H1 (cell line): Measurements from ENCODE around the gene ALDH3A1. TPM values are rescaled to one million over a fixed set of nuclear protein-coding genes. Genes with fewer than 3 reads are reported as not detected.

Experiments used
- CTCF ChIA-PET: fragments of 300-600 bp; sonication (Branson Sonifier 250); formaldehyde crosslinking; loops from one replicate; lab custom pipeline; 2021; ENCODE audit not compliant: partially characterized antibody; lab: Charles Lee
- POLR2A ChIA-PET: fragments of 300-600 bp; sonication (Branson Sonifier 250); formaldehyde crosslinking; loops from one replicate; lab custom pipeline; 2021; ENCODE audit warnings: inconsistent platforms; ENCODE audit not compliant: partially characterized antibody; lab: Charles Lee
- DNase-seq, 2 experiments: peaks; one replicate each; pipeline versions ENCODE4 v3.0.0 to v3.0.0-alpha.2; 2010 to 2022; ENCODE audit warnings: low spot score in 2 of 2, low read depth in 1 of 2, mixed read lengths in 1 of 2
- FAIRE-seq: peaks from 2 replicates; lab custom pipeline; 2011; peaks lifted over from hg19 to GRCh38; lab: Jason Lieb, UNC
- H2AFZ ChIP-seq: 2 replicates; pipeline ENCODE4 v1.8.1; 2012; ENCODE audit warnings: low read length, inconsistent platforms
- H2AK5ac ChIP-seq: 2 replicates; pipeline ENCODE4 v1.6.1; 2013; ENCODE audit warnings: low read depth, low read length
- H2BK120ac ChIP-seq: replicated peaks from 2 replicates; pipeline ENCODE3; 2013; ENCODE audit warnings: low read depth, low read length, inconsistent platforms
- H2BK12ac ChIP-seq: 2 replicates; pipeline ENCODE4 v1.6.1; 2013; ENCODE audit warnings: low read depth, low read length
- H2BK15ac ChIP-seq: 2 replicates; pipeline ENCODE4 v1.6.1; 2013; ENCODE audit warnings: low read length
- H2BK20ac ChIP-seq: 2 replicates; pipeline ENCODE4 v1.6.1; 2013; ENCODE audit warnings: low read length
- H2BK5ac ChIP-seq: 2 replicates; pipeline ENCODE4 v1.6.1; 2013; ENCODE audit warnings: low read depth, low read length
- H3K14ac ChIP-seq: 2 replicates; pipeline ENCODE4 v1.6.1; 2013; ENCODE audit warnings: inconsistent platforms; ENCODE audit not compliant: insufficient read length
- H3K18ac ChIP-seq: 2 replicates; pipeline ENCODE4 v1.6.1; 2013; ENCODE audit warnings: low read length; ENCODE audit errors: extremely low read depth
- H3K23ac ChIP-seq: 2 replicates; pipeline ENCODE4 v1.6.1; 2013; ENCODE audit warnings: inconsistent platforms; ENCODE audit not compliant: insufficient read length
- H3K23me2 ChIP-seq: 2 replicates; pipeline ENCODE4 v1.6.1; 2013; ENCODE audit warnings: low read depth, low read length
- H3K27ac ChIP-seq: 2 replicates; pipeline ENCODE4 v1.6.1; 2011; ENCODE audit warnings: low read depth, low read length, inconsistent platforms
- H3K27me3 ChIP-seq, 4 experiments: replicated peaks in 1 of 4; 1 replicate in 1 of 4; 2 replicates in 3 of 4; pipeline versions ENCODE4 v1.6.1 to v1.8.1; 2011 to 2013; ENCODE audit warnings: low read length in 3 of 4, mild to moderate bottlenecking in 3 of 4, inconsistent platforms in 2 of 4, mixed read lengths in 2 of 4, moderate library complexity in 1 of 4; ENCODE audit not compliant: control insufficient read depth in 3 of 4, insufficient read depth in 3 of 4; ENCODE audit errors: extremely low read depth in 1 of 4
- H3K36me3 ChIP-seq, 4 experiments: 2 replicates each; pipeline versions ENCODE4 v1.6.1 to v1.8.1; 2011 to 2013; ENCODE audit warnings: mild to moderate bottlenecking in 4 of 4, low read length in 3 of 4, moderate library complexity in 2 of 4, control low read depth in 1 of 4, inconsistent platforms in 1 of 4; ENCODE audit not compliant: insufficient read depth in 4 of 4, control insufficient read depth in 2 of 4
- H3K4ac ChIP-seq: replicated peaks from 2 replicates; pipeline ENCODE3; 2013; ENCODE audit warnings: low read length, low read depth, mixed read lengths, inconsistent platforms; ENCODE audit not compliant: insufficient read length
- H3K4me1 ChIP-seq, 4 experiments: replicated peaks in 1 of 4; 1 replicate in 1 of 4; 2 replicates in 3 of 4; pipeline versions ENCODE4 v1.6.1 to v1.8.1; 2011 to 2013; ENCODE audit warnings: low read length in 3 of 4, inconsistent platforms in 2 of 4, mixed read lengths in 1 of 4; ENCODE audit not compliant: insufficient read depth in 4 of 4, control insufficient read depth in 3 of 4
- H3K4me2 ChIP-seq, 2 experiments: 2 replicates each; pipeline versions ENCODE4 v1.6.1 to v1.8.1; 2011 to 2013; ENCODE audit warnings: low read depth in 2 of 2, low read length in 2 of 2, control low read depth in 1 of 2, inconsistent platforms in 1 of 2, mild to moderate bottlenecking in 1 of 2; ENCODE audit not compliant: insufficient read depth in 1 of 2
- H3K4me3 ChIP-seq, 4 experiments: fragments of 200-600, 300-600 bp in 1 of 4; sonication (generic), shearing (Covaris generic), sonication (Bioruptor Twin) in 1 of 4; 2 replicates each; pipeline versions ENCODE4 v1.5.1 to v1.8.1; 2011 to 2016; ENCODE audit warnings: low read length in 4 of 4, low read depth in 3 of 4, control low read depth in 2 of 4, inconsistent platforms in 2 of 4, mild to moderate bottlenecking in 2 of 4, mixed read lengths in 1 of 4, moderate library complexity in 1 of 4; ENCODE audit not compliant: insufficient read depth in 2 of 4; ENCODE audit errors: extremely low read depth in 1 of 4
- H3K56ac ChIP-seq: replicated peaks from 2 replicates; pipeline ENCODE3; 2013; ENCODE audit warnings: low read depth, mild to moderate bottlenecking, mixed read lengths, low read length, inconsistent platforms; ENCODE audit not compliant: insufficient read length
- H3K79me1 ChIP-seq: 2 replicates; pipeline ENCODE4 v1.6.1; 2013; ENCODE audit warnings: low read depth, low read length, control low read depth
- H3K79me2 ChIP-seq, 2 experiments: 2 replicates each; pipeline versions ENCODE4 v1.6.1 to v1.8.1; 2012 to 2013; ENCODE audit warnings: low read length in 2 of 2, mild to moderate bottlenecking in 2 of 2, inconsistent platforms in 1 of 2; ENCODE audit not compliant: insufficient read depth in 2 of 2, control insufficient read depth in 1 of 2
- H3K9ac ChIP-seq, 4 experiments: replicated peaks in 1 of 4; 1 replicate in 1 of 4; 2 replicates in 3 of 4; pipeline versions ENCODE4 v1.6.1 to v1.8.1; 2011 to 2013; ENCODE audit warnings: low read depth in 3 of 4, low read length in 3 of 4, control low read depth in 2 of 4, mild to moderate bottlenecking in 2 of 4, moderate library complexity in 2 of 4, inconsistent platforms in 1 of 4; ENCODE audit errors: extremely low read depth in 1 of 4
- H3K9me3 ChIP-seq, 2 experiments: 2 replicates each; pipeline versions ENCODE4 v1.6.1 to v1.8.1; 2012 to 2013; ENCODE audit warnings: mild to moderate bottlenecking in 2 of 2, moderate library complexity in 2 of 2, control low read depth in 1 of 2, inconsistent platforms in 1 of 2, low read depth in 1 of 2, low read length in 1 of 2, mixed read lengths in 1 of 2; ENCODE audit not compliant: insufficient read depth in 2 of 2
- H4K20me1 ChIP-seq, 2 experiments: replicated peaks in 1 of 2; 2 replicates each; pipeline versions ENCODE3 to v1.8.1; 2011 to 2013; ENCODE audit warnings: inconsistent platforms in 2 of 2, low read length in 2 of 2, mild to moderate bottlenecking in 1 of 2; ENCODE audit not compliant: insufficient read depth in 2 of 2, control insufficient read depth in 1 of 2
- H4K5ac ChIP-seq: 2 replicates; pipeline ENCODE4 v1.6.1; 2013; ENCODE audit warnings: low read length, low read depth, mixed read lengths, inconsistent platforms; ENCODE audit not compliant: insufficient read length
- H4K8ac ChIP-seq: 2 replicates; pipeline ENCODE4 v1.8.0; 2013; ENCODE audit warnings: mild to moderate bottlenecking, moderate library complexity, low read length, inconsistent platforms; ENCODE audit not compliant: insufficient read depth; ENCODE audit errors: extremely low read depth
- H4K91ac ChIP-seq: replicated peaks from 2 replicates; pipeline ENCODE3; 2013; ENCODE audit warnings: low read length, mixed read lengths, inconsistent platforms; ENCODE audit not compliant: insufficient read length
- CHD1 ChIP-seq: IDR thresholded peaks from 2 replicates; pipeline ENCODE4 v1.6.1; 2012; ENCODE audit warnings: low read depth, low read length, improper control_type of control experiment
- NANOG ChIP-seq: IDR thresholded peaks from 2 replicates; pipeline ENCODE4 v1.6.1; 2011; ENCODE audit warnings: low read length, low read depth, mild to moderate bottlenecking, inconsistent platforms; ENCODE audit not compliant: insufficient read depth, poor library complexity, severe bottlenecking
- NRF1 ChIP-seq: IDR thresholded peaks from 2 replicates; pipeline ENCODE4 v1.6.1; 2011; ENCODE audit warnings: mild to moderate bottlenecking, low read depth, low read length, improper control_type of control experiment
- PHF8 ChIP-seq: fragments of 200-600 bp; sonication (generic); conservative IDR thresholded peaks from 2 replicates; pipeline ENCODE4 v1.7.1; 2012; ENCODE audit warnings: low read depth, mild to moderate bottlenecking, inconsistent platforms, low read length, moderate library complexity
- SIN3A ChIP-seq, 2 experiments: IDR thresholded peaks in 1 of 2; conservative IDR thresholded peaks in 1 of 2; 2 replicates each; pipeline ENCODE4 v1.6.1; 2011 to 2012; ENCODE audit warnings: low read length in 2 of 2, improper control_type of control experiment in 1 of 2, low read depth in 1 of 2, mild to moderate bottlenecking in 1 of 2
- USF2 ChIP-seq: IDR thresholded peaks from 2 replicates; pipeline ENCODE4 v1.6.1; 2011; ENCODE audit warnings: low read length, improper control_type of control experiment
- WGBS, 2 experiments: shearing (Covaris generic) in 1 of 2; methylation state at CpG; one replicate each; pipeline versions ENCODE4 v1.1.6 to v1.1.7; 2013 to 2015; ENCODE audit warnings: low lambda C conversion rate in 2 of 2, mixed read lengths in 2 of 2, inconsistent platforms in 1 of 2, low coverage in 1 of 2, missing lambda C conversion rate in 1 of 2; ENCODE audit not compliant: insufficient replicate concordance in 2 of 2, insufficient coverage in 1 of 2, insufficient read length in 1 of 2; ENCODE audit errors: extremely low coverage in 1 of 2, missing lambda C conversion rate in 1 of 2; 5-methylcytosine and 5-hydroxymethylcytosine counted together
- polyA plus RNA-seq, 7 experiments: library from polyadenylated mRNA; depleted of rRNA in 3 of 7; stranded (reverse) in 5 of 7; unstranded in 2 of 7; fragments of >200 nt in 5 of 7; fragments of 200-250 nt in 2 of 7; gene quantifications; 1 replicate in 5 of 7; 2 replicates in 1 of 7; 4 replicates in 1 of 7; pipeline versions ENCODE4 v1.2.1 to v1.2.3, GENCODE V29; 2011 to 2013; ENCODE audit warnings: missing spikeins in 2 of 7, mixed read lengths in 2 of 7
- total RNA-seq: library from RNA; stranded (reverse); fragmentation: NEBNext Ultra II Directional; extraction: Animal tissue kit (Norgen Biotek cat#: 25700); gene quantifications from 2 replicates; pipeline ENCODE4 v1.2.1, GENCODE V29; 2021

ALDH3A1 gene
- total and polyA plus RNA-seq, 2 of the 8 experiments (the other 6 are each of a cell fraction or from before 2014, with no cell fraction given) = 0.37 to 1.4 TPM

GRCh38 chr17:19718041-19718612 lies 30.0 kb downstream of the ALDH3A1 start:
- no peaks in the 10 kb centered on the region for H3K27me3 ChIP-seq
- H2BK12ac ChIP-seq = no peak overlapping the region
- no peak overlapping the region for H3K23ac ChIP-seq
- CTCF ChIA-PET = interaction anchor here (0.6 to 8.7 kb wide), 34 partner anchors 8 to 375 kb away, joined by 3 to 56 read pairs (median 4); partner anchors contain the start of genes ALDH3A2, B9D1 and SLC47A1
- no peaks in the 10 kb centered on the region for H3K36me3 ChIP-seq
- no peak overlapping the region for H3K27ac ChIP-seq
- POLR2A ChIA-PET = interaction anchor here (3.9 kb wide), 1 partner anchor 69 kb away, joined by 16 read pairs; the partner anchor contains the start of gene ALDH3A2
- no peak overlapping the region for H3K9ac ChIP-seq
- H3K23me2 ChIP-seq = no peaks in the 10 kb centered on the region
- H4K8ac ChIP-seq = no peak overlapping the region
- H2BK5ac ChIP-seq = no peak overlapping the region
- H3K4me1 ChIP-seq = peaks cover 0 to 6% (median 0%) of the 10 kb centered on the region in 4 experiments; a peak in 2 of 7 replicates
- H3K14ac ChIP-seq = no peak overlapping the region
- no peak overlapping the region for H2BK15ac ChIP-seq
- no peak overlapping the region for H2AFZ ChIP-seq
- no peak overlapping the region for H2AK5ac ChIP-seq
- no peaks in the 10 kb centered on the region for H3K79me1 ChIP-seq
- no peaks in the 10 kb centered on the region for H4K20me1 ChIP-seq
- no peak overlapping the region for H2BK120ac ChIP-seq
- H4K5ac ChIP-seq = no peak overlapping the region
- H3K4me2 ChIP-seq = no peak overlapping the region
- no peaks in the 10 kb centered on the region for H3K9me3 ChIP-seq
- H3K4ac ChIP-seq = no peak overlapping the region
- no peak overlapping the region for H2BK20ac ChIP-seq
- no peak overlapping the region for H3K4me3 ChIP-seq
- H3K79me2 ChIP-seq = no peaks in the 10 kb centered on the region
- no peak overlapping the region; the same call in 1 of the 2 replicates for H3K18ac ChIP-seq
- 86% methylated on average over 12 of the region's 12 CpGs; no CpG with 5 or more reads in 1 of the 2 experiments for WGBS, 2 experiments
- DNase-seq = no peak
- no peak for TF ChIP-seq NRF1
- no peak for TF ChIP-seq CHD1
- no peak for TF ChIP-seq USF2
- no peak for TF ChIP-seq PHF8
- TF ChIP-seq SIN3A (conservative IDR thresholded peaks at IDR 0.05 in 1 of 2, IDR thresholded peaks at IDR 0.05 in 1 of 2; ENCODE audit: low read depth in 1 of 2, low read length in 2 of 2) = no peak
- no peak for TF ChIP-seq NANOG
- no peak overlapping the region for H4K91ac ChIP-seq
- no peak overlapping the region for H3K56ac ChIP-seq
- no peak for FAIRE-seq
